Right renal cortex interstitium (tissue), 3 donors: ENCODE results near the gene RERG. TPM values are rescaled to one million over a fixed set of nuclear protein-coding genes. Genes with fewer than 3 reads are reported as not detected.

Experiments used
- DNase-seq, 3 donors: peaks; one replicate each; pipeline ENCODE4 v3.0.0-alpha.2; 2013; ENCODE audit warnings: low read depth in 3 of 3, low spot score in 2 of 3
- polyA plus RNA-seq, 3 donors: library from polyadenylated mRNA; unstranded; fragments of 120-200 nt; gene quantifications; one replicate each; pipeline ENCODE4 v1.2.1, GENCODE V29; 2013; ENCODE audit not compliant: insufficient read length in 3 of 3

The RERG gene
- polyA plus RNA-seq, 3 donors, result 38.4 to 41.9 (median 39.1) TPM

DNA sequence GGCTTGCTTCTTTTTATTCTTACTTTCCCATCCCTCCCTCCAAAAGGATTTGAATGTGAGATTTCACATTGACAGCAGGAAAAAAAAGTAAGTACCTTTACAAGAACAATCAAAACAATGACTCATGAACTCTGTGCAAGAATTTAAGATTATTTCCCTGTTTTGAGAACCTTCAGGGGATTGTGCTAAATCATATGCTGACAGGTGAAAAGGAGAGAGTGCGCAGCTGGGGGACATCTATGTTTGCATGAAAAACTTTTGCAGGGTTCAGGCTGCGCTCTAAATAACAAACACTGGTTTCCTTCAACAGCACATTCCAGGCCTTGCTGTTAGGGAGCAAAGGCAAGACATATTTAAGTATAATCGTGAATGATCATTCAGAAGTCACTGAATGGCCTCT lies 27.3 kb downstream of the RERG start:
- DNase-seq, result peak in 1 of 3 donors; percentile 44

DNA sequence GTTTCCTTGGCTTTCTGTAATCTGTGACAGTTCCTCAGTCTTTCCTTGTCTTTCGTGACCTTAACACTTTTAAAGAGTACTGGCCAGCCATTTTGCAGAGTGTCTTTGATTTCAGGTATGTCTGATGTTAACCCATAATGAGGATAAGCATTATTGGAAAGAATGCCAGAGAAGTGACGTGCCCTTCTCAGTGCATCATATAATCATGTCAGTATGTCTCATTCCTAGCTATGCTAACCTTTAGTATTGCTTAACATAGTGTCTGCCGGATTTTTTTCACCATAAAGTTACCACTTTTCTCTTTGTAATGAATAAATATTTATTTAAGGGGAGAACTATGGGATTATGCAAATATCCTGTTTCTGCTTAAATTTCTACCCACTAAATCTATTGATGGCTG lies 28.5 kb downstream of the RERG start:
- no peak for DNase-seq

DNA sequence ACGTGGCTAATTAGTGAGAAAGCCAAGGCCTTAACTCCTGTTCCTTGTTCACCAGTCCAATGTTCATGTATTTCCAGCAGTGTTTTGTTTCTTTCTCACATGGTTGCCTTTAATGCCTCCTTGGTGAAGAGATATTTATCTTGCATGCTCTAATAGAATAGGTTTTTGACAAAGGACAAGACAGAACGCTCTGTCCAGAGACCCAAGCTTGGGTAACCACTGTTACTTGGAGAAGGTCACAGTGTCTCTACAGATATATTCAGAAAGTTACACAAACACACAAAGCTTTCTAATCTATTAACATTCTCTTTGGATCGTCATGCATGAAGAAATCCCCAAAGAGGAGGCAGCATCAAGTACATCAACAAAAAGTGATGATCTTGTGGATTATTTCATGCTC lies 33.1 kb downstream of the RERG start:
- no peak for DNase-seq

DNA sequence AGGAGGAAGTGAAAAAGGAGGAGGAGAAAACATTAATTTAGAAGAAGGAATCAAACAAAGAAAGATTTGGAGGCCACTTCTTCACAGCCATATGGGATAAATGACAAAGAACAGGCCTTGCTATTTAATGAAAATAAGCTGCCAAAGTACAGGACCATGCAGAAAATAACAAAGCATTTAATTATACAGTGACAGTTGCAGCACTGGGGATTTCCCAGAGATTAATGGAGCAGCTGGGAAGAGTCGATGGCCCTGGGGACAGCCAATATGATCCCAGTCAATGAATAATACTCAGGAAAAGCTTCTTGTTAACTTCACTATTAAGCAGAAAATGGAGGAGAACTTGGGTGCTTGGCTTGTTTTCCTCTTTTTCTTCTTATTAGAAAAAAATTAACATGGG lies 34.6 kb downstream of the RERG start:
- peak in 1 of 3 donors; percentile 25 for DNase-seq

DNA sequence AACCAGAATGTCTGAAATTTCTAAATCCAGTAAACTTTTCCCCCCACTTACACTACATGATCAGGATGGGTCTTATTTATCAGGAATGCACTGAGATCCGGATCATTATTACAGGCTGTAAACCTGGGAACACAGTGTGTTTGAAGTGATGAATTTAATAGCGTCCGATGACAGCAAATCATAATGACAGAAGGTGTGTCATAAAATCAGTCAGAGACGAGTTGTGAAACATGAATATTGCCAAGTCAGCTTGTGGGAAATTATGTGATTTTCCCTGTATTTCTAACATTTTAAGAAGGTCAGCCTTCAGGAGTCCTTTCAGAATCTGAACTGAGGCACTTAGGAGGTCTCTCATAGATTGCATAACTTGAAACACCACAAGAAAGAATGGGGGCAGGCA lies 36.7 kb downstream of the RERG start:
- no peak for DNase-seq

DNA sequence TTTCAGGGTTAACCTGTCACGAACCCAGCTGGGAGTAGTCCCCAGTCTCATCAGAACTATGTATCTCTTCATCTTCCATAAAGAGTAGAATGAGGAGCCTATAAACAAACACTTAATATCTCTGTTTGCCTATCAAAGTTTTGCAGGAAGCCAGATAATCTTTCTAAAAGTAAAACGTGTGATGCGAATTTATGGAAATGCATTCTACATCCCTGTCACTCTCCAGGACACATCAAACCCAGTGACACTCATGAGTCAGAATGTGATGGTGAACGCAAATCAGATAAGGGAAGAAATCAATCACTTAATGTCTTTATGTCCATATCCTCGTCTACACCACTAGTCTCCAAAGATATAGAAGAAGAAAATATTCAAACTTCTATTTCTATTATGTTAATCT lies 37.4 kb downstream of the RERG start:
- DNase-seq, result no peak

DNA sequence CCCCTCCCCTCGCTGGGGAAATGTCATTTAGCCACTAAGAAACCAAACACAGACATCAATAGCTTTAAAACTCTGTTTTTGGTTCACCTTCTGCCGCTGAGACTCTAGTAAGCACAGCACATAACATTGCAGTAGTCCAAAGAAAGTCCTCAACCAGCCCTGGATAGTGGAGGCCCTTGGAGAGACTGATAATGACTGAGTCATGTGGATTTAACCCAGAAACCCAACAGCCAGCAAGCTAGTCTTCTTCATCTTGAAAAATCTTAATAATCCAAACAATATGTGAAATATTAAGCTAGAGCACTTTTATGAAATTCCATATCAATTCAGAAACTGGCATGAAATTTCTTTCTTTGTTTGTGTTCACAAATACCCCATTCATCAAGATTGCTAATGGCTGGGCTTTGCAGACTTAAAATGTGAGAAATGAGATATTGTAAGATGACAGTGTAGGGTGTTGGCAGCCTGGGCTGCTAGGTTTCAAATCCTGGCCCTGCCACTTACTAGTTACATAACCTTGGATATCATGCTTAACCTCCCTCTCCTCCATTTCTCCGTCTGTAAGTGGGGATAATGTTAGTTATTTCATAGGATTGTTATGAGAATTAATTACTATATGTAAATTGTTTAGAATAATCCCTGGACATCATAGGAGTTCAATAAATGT lies 40.1 kb downstream of the RERG start:
- no peak for DNase-seq

DNA sequence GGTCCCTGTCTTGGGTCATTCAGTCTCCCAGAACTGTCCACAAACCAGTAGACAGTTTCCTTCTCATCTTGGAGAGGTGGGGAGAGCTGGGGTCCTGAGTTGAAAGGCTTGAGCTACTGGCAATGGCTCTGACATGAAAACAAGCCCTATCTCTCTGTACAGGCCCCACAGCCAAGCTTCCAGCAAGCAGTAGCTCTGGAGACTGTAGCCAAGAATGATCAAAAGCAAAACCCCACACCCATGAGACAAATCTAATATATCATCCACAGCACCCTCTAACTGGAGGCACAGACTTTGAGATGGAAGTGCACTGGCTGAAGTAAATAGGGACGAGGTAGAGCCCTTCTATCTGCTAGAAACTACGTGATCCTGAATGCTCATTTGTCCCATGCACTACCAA lies 40.9 kb downstream of the RERG start:
- DNase-seq, result no peak

DNA sequence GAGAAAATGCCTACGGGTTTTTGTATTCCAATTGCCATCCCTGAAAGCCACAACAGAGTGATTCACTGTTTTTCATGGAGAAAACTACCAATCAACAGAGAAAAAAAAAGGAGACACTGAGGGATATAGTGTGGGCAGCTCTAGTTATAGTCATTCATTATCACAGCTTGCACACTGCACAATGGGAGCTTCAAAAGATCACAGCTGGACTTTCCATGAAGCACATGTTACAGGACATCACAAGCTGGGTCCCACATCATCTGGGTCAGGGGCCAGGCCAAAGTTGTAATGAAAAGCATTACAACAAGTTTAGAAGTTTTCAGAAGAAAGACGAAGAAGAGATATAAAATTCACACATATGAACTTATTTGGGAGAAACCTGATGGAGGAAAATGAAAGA lies 41.5 kb downstream of the RERG start:
- no peak for DNase-seq

DNA sequence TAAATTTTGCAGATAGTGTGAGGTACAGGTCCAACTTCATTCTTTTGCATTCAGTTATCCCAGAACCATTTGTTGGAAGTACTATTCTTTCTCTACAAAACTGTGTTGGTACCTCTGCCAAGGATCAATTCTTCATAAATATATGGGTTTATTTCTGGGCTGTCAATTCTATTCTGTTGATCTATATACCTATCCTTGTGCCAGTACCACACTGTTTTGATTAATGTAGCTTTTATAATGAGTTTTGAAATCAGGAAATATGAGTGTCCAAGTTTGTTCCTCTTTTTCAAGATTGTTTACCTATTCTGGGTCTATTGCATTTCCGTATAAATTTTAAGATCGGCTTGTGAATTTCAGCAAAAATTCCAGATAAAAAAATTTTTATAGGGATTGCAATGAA lies 48.1 kb downstream of the RERG start:
- DNase-seq, result no peak

DNA sequence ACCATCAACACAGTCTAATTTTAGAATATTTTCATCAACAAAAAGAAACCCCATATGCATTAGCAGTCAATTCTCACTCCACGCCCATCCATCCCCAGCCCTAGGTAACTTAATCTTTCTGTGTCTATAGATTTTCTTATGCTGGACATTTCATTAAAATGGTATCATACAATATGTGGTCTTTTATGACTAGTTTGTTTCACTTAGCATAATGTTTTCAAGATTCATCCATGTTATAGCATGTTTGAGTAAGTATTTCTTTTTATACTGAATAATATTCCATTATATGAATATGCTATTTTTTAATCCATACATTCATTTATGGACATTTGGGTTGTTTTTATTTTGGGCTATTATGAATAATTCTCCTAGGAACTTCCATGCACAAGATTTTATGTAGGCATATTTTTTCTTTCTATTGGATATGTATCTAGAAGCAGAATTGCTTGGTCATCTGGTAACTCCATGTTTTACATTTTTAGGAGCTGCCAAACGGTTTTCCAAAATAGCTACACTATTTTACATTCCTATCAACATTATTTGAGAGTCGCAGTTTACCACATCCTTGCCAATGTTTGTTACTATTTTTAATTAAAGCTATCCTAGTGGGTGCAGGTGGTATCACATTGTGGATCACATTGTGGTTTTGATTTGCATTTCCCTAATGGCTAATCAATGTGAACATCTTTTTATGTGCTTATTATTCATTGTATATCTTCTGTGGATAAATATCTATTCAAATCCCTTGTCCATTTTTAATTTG lies 49.0 kb downstream of the RERG start:
- no peak for DNase-seq

DNA sequence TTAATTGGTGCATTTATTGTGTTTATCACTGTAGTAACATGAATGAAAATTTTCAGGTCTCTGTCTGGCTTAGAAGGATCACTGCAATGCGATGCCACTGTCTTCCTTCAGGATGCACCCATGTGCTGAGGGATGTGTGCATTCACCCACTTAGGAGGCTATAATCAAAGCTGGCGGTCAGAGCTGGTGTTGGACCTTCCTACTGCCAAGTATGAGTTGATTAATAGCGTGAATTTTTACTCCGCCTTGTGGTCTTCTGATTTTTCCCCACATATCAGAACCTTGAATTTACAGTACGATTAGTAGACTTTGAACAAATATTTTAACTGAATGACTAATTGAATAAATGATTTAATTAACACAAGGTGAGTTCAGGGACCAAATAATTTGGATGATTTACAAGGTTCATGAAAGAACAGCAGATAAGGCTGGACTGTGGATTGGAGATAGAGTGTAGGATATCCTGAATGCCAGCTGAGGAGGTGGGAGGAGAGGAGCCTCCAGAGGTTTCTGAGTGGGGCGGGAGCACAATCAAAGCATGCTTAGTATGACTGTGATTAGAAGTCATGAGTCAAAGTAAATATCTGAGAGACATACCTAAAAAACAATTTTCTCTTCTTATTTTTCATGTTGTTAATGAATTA lies 50.1 kb downstream of the RERG start:
- no peak for DNase-seq

DNA sequence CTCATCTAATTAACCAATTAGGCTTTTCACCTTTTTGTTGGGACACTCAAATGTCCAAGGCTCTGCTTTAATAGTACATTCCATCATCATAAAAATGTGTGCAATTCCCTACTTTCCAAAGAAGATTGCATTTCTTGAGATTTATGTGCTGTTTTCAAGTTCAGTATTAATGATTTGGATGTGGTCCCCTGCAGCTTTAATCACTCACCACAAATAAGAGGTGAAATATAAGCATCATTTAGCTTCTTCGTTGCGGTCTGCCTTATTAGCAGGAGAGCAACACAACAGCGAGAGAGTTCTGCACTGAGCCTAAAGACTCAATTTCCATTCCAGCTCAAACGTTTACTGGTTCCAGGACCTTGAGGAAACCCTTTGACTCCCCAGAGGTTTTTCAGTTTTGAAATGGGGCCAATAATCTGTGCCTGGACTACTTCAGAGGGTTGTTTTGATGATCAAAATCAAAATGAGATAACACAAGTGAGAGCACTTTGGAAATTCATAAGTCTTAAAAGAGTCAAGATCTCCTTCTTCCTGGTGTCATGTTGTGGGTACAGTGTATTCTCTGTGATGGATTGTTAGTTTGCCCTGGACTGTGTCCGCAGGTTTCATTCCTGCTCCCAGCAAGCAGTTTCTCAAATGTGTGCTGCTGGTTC lies 53.1 kb downstream of the RERG start:
- no peak for DNase-seq

DNA sequence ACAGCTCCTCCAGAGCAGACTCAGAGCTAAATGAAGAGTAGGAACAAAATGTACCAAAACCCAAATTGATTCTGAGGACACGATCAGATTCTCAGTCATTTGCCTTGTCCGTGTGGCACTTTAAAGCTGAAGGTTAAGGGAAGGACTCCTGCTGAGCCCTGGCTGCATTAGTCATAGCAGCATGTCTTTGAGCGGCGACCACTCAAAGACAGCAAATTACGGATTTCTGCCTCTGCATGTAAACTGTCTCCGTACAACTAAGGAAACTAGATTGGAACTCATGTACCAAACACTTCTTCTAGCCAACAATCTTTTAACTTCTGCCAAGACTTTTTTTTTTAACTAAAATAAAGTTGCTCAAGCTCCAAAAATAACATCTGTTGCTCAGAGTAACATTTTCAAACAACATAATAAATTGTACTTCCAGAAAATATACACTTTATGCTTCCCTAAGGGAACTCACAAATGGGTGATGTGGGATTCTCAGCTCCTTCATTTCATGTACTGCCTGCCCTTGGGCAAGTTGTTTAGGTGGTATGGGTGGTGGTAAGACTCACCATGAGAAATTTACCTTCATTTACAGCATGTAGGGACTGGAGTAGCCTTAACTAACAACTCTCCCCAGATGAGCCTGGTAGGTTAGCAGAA lies 56.1 kb downstream of the RERG start:
- no peak for DNase-seq

DNA sequence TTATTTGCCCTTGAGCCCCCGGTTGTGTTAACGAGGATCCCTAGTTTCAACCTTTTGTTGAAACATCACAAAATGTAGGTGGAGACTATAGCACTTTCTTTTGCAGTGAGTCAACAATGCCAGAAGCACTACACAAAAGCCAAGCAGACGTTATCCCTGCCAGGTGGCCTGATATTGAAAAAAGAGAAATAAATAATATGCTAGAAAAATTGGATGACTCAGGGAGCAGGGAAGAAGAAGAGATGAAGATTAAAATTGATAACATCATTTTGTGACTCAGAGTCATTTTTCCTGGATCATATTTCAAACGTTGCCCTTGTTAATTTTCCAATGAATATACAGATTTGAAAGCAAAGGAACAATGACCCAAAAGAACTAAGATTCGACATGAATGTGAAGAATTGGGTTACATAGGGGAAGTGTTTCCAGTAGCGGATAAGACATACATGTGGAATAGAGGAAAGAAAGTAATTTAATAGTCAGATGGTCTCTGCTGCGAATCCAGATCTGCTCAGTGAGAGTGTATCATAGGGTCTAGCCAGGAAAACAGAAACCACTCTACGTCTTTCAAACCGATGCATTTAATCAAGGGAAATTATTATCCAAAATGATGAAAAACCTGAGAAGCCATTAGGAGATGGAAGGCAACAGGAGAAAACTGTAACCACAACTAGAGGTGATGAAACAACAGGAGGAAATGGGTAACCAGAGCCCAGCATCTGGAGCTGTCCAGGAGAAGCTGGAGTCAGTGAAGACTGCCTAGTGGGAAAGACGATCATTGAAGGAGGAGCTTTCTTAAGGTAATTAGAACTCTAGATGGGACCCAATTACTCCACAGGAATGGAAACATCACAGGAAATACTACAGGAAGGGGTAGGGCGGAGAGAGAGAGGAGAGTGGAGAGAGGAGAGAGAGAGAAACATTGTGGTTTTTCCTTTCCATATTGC lies 57.9 kb downstream of the RERG start:
- DNase-seq, result no peak

DNA sequence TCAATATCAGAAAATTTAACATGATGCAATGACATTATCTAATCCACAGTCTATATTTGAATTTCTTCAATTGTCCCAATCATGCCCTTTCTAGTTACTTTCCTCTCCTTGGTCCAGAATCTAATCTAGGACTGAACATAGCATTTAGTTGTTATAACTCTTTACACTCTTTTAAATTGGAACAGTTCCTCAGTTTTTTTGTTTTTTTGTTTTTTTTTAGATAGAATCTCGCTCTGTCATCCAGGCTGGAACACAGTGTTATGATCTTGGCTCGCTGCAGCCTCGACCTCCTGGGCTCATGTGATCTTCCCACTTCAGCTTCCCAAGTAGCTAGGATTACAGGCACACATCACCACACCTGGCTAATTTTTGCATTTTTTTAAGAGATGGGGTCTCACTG lies 63.1 kb downstream of the RERG start:
- DNase-seq, result no peak

DNA sequence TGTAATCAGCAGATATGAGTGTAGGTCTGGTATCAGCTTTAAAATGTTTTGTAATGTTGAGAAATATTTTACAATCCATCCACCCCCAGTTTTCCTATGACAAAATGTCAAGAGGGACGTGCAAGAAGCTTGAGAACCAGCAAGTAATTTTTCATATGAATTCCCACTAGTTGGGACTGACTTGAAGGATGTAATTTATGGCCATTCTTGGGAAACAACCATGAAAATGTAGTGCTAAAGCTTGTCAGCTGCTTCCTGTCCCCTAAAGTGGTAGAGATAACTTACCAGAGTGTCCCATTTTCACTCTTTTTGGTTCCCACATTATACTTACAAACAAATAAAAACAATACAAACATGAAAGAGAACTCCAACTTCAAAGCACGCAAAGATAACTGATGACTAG lies 63.9 kb downstream of the RERG start:
- DNase-seq, result peak in 2 of 3 donors; percentile 21 to 39

DNA sequence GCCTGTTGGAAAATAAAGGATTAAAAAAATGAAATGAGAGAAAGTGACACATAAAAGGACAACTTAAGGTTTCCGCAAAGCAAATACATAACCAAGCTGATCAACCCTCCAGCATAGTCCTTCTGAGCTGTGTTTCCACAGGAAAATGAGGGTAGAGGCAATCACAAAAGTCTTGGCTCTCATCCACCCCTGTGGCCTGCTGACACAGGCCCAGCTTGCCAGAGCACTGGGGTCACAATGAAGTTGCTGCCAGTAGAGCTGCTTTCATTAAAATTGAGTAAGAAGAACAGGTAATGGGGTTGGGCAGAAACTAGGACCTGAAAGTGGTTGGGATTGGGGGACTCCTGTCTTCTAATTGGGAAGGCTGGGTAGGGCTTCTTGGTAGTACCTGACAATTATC lies 65.9 kb downstream of the RERG start:
- no peak for DNase-seq

DNA sequence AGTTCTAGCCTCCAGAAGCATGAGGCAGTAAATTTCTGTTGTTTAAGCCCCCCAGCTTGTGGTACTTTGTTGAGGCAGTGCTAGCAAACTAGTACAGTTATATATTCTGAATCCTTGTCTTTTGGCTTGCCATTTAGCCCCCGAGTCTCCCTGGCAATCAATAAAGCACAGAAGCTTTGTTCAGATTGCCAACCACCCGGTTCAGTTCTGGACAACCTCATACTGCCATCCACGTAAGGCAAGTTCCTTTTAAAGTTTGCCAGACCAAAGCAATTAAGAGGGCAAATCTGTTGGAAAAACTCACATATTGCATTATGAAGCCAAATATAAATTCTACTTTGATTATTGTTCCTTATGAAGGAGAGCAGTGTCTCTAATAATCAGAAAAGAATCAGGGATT lies 67.1 kb downstream of the RERG start:
- no peak for DNase-seq

DNA sequence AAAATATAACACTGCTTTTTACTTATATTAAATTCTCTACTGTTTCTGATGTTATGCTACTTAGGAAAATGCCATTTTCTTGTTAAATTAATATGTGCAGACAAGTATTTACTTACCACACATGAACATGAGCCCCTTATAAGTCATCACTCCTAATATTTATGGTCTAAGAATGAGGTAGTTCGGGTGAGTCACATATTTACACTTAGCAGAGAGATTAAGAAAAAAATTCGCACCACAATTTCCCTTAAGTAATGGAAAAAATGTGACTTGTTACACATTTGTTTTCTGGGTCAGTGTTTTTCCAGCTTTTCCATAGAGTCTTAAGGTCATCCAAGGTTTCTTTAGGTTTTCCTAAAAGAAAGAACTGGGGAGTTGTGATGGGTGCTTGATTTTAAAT lies 68.3 kb downstream of the RERG start:
- DNase-seq, result no peak
